Thoracic aorta (tissue), 2 donors: ENCODE data around the gene SATL1. TPM values are rescaled to one million over a fixed set of nuclear protein-coding genes. Genes with fewer than 3 reads are reported as not detected.

ENCODE experiments used
- ATAC-seq: fragments of 150-250 bp; one replicate; pipeline ENCODE4 v1.8.0; 2017; ENCODE audit warnings: low read depth; ENCODE audit not compliant: insufficient number of reproducible peaks, low FRiP score
- DNase-seq: peaks from one replicate; pipeline ENCODE4 v3.0.0-alpha.2; 2020; ENCODE audit warnings: low spot score
- H3K27ac ChIP-seq, 2 donors: fragments of 200-600 bp; sonication (generic); 1 replicate in 1 of 2; 2 replicates in 1 of 2; pipeline ENCODE4 v1.5.1; 2016; ENCODE audit warnings: mild to moderate bottlenecking in 2 of 2, moderate library complexity in 2 of 2
- H3K27me3 ChIP-seq: fragments of 200-600 bp; sonication (generic); replicated peaks from 2 replicates; pipeline ENCODE4 v1.6.0; 2016; ENCODE audit warnings: mild to moderate bottlenecking; ENCODE audit not compliant: insufficient read depth
- H3K36me3 ChIP-seq: fragments of 200-600 bp; sonication (generic); one replicate; pipeline ENCODE4 v1.5.1; 2016
- H3K4me1 ChIP-seq, 2 donors: fragments of 200-600 bp; sonication (generic); 1 replicate in 1 of 2; 2 replicates in 1 of 2; pipeline versions ENCODE4 v1.5.1 to v1.6.0; 2016; ENCODE audit warnings: low read depth in 2 of 2, mild to moderate bottlenecking in 1 of 2; ENCODE audit not compliant: control insufficient read depth in 1 of 2
- H3K4me3 ChIP-seq: fragments of 200-600 bp; sonication (generic); 2 replicates; pipeline ENCODE4 v1.5.1; 2016; ENCODE audit warnings: mild to moderate bottlenecking
- H3K9me3 ChIP-seq: fragments of 200-600 bp; sonication (generic); 2 replicates; pipeline ENCODE4 v1.5.1; 2016
- CTCF ChIP-seq: fragments of 200-600 bp; sonication (generic); IDR thresholded peaks from one replicate; pipeline ENCODE4 v1.5.1; 2019; ENCODE audit warnings: antibody characterized with exemption
- total RNA-seq, 2 donors: library from RNA; depleted of rRNA; stranded (reverse); fragments of >200 nt; gene quantifications; one replicate each; pipeline versions ENCODE4 v1.1.0 to v1.2.3, GENCODE V29; 2016

Gene SATL1
- total RNA-seq, 2 donors from 2014 or later: not detected

DNA sequence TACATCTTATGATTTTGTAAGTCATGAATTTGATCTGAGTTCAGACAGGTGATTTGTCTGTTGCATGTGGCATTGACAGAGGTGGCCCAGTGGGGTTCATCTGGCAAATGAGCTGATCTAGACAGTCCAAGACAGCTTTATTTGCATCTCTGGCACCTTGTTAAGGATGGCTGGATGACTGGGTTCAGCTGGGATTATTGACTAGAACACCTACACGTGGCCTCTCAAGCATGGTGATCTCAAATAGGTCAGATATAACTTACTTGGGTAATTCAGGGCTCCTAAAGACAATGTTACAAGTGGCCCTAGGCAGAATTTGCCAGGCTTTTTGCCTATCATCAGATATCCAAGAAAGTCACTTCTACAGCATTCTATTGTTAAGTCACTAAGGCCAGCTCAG, 192.0 kb downstream of the SATL1 start:
- Histone ChIP-seq H3K9me3 (no peaks in the 10 kb centered on the region), H3K27ac (peak overlapping the region; percentile 69 to 77), H3K36me3 (no peaks in the 10 kb centered on the region), H3K27me3 (no peaks in the 10 kb centered on the region), H3K4me3 (no peak overlapping the region), H3K4me1 (peaks cover 0 to 12% of the 10 kb centered on the region in 2 donors)
- no peak for DNase-seq
- no peak for TF ChIP-seq CTCF
- ATAC-seq: no peak

Other genes starting within 250 kb of the SATL1 start
- gene APOOL, start 239.9 kb downstream of the SATL1 start, total RNA-seq: 10 to 100 TPM; 22.9 to 29.0 TPM
- gene ZNF711, start 212 bp upstream of the SATL1 start, total RNA-seq: 1 to 10 TPM; 3.7 to 6.4 TPM
- under 1 TPM; 0.21 to 0.81 TPM for gene POF1B, start 135.9 kb upstream of the SATL1 start, total RNA-seq